Stimulated activated CD8-positive, alpha-beta memory T cell treated with anti-CD3 and anti-CD28 coated beads, Interleukin-4, amount 100 ng/mL, for 1 hour (primary cell): ENCODE results near the gene PEX14.

Experiments
- DNase-seq, 2 donors: peaks; one replicate each; pipeline ENCODE4 v3.0.0-alpha.2; 2020; ENCODE audit warnings: low read depth in 2 of 2, low spot score in 1 of 2

PEX14 gene

DNA sequence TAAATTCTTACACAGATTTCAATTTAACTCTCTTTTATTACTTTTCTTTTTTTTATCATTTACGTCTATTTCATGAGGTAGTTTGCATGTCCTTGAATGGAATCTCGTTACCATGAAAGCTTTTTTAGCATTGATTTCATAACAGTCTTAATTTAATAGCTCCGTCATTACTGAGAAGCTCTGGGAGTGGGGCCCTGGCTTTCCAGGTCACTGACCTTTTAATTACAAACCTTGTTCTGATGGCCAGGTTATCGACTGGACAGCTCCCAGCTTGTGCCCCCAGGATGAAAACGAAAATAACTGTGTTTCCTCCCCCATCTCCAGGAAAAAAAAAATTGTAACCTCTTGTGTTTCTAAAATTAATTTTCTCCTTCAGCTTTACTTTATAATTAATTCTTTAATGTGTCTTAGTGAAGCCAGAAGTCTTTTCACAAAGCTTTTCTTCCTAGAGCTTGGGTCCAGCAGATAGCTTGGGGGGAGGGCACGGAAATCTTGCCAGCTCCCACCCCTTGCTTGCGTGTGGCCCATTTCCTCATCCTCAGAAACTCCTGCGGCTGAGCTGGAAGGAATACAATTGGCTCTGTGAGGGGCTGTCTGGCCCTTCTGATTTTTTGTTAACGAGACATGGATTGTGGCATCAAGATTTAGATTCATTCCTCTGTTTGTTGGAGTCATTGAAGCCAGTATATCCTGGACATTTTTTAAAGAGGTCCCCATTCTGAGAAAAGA is 65.7 kb downstream of the PEX14 start:
- no peak for DNase-seq

DNA sequence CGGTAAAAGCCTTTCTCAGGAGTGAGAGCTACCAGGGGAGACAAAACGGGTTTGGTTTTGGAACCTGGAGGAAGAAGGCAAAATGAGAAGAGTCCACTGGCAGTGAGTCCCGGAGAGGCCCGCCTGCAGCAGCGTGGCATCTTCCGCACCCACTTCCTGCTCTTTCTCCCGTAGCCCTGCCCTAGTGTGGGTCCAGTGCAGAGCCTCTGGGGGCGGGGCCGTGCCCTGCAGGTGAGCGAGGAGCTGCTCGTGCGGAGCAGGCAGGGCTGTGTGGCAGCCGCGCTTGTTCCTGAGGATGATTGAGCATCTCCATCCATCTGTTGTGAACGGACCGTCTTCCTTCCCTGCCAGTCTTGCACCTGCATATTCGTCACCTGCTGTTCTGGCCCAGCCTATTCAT is 66.5 kb downstream of the PEX14 start:
- DNase-seq: no peak

DNA sequence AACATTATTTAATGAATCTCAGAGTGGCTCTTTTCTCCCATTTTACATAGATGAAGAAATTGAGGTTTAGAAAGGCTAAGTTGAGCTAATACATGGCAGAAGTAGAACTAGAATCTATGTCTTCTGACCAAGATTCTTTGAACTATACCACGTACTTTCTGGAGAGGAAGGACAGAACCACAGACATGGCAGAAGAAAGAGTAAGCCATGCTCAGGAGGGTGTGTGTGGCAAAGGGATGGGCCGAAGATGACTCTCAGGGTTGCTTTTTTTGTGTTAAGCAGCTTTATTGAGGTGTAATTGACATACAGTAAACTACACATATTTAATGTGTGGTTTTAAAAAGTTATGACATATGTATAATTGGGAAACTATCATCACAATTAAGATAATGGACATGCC is 69.5 kb downstream of the PEX14 start:
- no peak for DNase-seq

DNA sequence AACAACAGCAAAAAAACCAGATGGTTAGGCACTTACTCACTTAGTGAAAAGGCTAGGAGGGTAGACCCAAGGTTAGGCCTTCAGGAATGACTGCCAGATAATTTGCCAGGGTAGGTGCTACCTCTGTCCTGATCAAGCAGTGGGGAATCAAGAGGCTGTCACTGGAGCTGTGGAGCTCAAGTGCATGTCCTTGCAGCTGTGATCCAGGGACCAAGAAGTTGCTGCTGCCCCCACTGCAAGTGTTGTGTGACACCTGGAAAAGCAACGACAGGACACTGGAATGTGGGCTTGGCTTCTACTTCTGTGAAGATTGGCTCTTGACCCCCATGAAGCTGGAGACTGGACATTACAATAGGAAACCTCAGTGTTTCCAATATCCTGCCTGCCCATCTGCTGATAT is 72.1 kb downstream of the PEX14 start:
- DNase-seq: no peak

DNA sequence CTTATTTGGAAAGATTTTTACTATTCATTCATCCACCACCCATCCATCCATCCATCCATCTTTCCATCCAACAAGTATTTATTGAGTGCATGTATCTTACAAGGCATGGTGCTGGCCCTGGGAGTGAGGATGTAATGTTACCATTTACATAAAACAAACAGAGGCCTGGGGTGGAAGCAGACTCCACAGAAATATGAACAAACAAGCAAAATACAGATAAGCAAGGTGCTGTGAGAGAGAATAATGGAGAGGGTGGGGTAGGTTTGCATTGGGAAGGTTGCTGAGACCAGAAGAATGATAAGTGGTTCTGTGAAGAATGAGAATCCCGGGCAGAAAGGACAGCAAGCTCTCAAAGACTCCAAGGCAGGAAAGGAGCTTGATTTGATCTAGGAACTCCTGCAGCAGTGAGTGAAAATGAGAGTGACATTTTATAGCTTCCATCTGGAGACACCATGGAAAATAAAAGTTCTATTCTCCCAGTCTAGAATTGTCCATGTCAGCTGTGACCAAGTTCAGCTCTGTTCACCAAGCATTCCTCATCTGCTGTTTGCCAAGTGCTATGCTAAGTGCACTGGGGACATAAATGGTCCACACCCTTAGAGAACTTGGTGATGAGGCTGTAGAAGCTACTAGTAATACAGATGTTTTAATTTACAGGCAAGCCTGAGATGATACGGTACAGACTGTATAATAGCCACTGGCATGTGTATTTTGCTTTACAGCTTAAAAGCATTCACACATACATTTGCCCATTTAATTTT is 75.3 kb downstream of the PEX14 start:
- DNase-seq: no peak

DNA sequence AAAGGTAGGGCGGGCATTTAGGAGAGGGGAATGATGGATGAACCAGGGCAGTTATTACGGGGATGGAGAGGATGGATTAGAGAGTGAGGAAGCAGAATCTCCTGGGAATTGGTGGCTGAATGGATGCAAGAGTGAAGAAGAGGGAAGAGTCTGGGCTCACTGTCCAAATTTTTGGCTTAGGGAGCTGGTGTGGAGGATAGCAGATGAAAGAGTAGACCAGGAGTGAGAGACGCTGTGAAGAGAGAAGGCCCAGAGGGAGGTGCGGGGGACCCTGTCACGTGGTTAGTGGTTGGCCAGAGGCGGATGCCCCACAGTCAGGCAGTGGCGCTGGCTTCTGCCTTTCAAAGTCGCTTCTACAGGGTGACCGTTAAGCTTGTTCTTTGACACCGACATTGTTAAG is 78.4 kb downstream of the PEX14 start:
- DNase-seq: no peak

DNA sequence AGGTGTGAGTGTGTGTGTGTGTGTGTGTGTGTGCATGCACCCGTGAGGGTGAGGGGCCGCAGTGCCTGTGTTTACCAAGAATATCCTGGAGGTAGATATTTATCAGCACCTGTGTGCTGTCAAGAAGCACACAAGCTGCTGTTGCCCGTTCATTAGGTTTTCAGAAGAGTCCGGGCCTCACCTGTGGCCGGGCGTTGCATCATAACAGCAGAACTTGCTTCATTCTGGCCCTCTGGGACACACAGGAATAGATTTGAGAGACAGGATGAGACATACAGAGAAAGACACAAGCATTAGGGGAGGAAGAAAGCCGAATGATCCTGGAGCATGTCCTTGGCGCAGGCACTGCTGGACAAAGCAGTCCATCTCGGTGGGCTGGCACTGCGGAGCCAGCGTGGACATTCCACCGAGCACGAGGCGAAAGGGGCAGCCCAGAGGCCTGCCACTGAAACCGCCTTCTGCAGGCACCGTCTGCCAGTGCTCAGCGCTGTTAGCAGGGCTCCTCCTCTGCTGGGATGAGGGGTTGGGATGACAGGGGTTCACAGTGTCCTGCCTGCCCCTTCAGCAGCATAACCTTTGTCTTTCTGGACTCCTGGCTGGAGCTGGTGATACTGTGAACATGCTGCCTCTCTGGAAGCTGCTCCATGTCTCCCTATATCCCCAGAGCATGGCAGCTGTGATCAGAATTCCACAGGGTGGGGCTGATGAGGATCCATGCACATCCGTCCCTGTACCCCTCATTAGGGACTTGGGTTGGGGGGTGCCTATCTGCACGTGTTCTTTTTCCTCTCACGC is 81.1 kb downstream of the PEX14 start:
- DNase-seq: no peak

DNA sequence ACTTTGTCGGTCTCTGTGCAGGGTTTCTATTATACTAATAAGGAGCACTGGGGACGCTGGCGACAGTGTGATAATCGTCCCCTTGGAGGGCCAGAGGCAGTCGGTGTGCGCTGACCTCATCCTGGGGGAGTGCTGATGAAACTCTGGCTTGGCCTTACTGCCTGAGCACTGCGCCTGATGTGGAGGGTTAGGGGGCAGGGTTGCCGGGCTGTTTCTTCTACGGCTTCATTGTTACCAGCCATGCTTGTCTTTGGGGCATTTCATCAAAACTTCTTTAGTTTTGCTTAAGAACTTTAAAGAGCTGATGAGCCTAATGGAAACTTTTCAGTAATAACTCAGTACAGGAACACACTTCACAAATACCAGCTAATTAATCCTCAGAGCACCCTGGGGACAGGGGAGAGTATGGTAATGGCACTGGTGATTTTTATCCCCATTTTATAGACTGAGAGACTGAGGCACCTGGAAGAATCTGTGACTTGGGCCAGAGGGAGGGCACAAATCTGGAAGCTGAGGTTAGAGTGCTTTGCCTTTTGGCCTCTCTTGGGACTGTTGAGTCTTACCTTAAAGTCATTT is 81.8 kb downstream of the PEX14 start:
- no peak for DNase-seq

DNA sequence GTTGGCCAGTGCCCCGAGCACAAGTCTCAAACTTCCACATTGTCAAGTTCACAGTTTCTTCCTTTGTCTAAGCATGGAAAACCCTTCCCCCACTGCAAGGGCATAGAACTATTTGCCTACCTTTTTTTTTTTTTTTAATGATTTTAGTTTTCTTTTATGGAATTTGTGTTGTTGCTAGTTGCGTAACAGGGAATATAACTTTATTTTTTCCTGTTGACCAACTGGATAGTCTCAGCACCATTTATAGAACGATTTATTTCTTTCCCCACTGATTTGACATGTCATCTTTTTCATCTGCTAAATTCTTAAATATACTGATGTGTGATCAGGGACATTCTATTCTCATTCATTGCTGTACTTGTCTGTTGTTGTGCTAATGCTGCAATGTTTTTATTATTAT is 83.0 kb downstream of the PEX14 start:
- no peak for DNase-seq

DNA sequence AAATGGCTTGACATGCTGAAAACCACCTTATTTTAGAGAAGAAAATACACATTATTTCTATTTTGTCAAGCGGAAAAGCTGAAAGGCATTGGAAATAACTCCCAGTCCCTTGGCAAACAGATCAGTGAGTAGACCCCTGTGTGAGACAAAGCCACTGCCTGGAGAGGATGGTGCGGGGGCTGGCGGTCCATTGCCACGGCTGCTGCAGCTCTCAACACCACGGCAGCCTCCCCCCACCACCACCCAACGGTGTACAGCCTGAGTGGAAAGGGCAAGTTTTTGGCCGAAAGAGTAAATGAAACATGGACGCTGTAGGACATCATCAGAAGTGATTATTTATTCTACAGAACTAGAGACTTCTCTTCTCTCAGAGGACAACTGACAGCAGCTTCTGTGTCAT is 84.6 kb downstream of the PEX14 start:
- DNase-seq: no peak

DNA sequence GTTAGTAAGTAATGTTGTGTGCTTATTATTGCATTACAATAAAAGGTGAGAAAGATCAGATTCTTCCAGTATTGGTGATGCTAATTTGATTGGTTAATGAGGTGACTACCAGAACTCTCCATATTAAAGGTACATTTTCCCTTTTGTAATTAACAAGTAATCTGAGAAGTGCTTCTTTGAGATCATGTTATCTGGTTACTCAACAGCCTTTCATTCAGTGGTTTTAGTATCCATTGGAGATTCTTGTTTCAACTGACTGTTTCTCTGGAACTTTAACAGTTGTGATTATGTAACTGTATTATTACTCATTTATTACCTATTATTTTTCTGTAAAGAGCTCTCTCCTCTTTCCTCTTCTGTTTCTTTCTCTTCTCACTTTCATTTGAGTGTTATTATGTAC is 86.7 kb downstream of the PEX14 start:
- DNase-seq: no peak

DNA sequence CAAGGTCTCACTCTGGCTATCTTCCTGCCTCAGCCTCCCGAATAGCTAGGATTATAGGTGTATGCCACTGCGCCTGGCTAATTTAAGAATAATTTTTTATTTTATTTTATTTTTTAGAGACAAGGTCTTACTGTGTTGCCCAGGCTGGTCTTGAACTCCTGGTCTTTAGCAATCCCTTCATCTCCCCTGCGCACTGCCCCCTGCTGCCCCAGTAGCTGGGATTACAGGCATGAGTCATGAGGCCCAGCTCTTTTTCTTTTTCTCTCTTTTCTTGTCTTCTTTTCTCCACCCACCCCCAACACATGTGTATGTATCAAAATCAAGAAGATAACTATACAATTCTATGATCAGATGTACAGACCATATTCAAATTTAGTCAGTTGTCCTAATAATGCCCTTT is 87.2 kb downstream of the PEX14 start:
- no peak for DNase-seq

DNA sequence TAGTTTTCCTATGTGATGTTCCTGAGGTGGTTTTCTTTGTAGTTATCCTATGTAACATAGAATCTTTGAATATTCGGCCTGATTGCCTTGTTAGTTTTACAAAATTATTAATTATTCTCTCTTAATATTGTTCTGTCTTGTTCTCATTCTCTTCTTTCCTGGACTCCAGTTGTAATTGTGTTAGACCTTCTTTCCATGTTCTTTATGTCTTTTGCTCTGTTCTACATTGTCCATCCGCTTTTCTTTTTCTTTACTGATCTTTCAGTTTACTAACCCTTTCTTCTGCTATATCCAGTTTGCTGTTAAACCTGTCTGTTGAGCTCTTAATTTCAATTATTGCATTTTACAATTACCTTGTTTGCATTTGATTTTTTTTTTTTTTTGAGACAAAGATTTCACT is 89.3 kb downstream of the PEX14 start:
- no peak for DNase-seq

DNA sequence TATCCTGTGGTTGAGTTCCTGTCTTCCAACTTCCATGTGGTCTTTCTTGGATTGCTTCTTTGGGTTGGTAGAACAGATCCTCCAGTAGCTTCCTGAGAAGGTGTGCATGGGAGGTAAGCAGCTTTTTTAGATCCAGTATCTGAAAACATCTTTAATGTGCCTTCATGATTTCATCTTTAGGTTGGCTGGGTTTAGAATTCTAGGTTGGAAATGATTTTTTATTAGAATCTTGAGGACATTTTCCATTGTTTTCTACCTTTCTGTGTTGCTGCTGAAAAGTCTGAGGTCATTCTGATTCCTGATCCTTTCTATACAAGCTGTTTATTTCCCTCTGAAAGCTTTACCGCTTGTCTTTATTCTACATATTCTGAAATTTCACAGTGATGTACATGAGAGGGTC is 94.8 kb downstream of the PEX14 start:
- no peak for DNase-seq

DNA sequence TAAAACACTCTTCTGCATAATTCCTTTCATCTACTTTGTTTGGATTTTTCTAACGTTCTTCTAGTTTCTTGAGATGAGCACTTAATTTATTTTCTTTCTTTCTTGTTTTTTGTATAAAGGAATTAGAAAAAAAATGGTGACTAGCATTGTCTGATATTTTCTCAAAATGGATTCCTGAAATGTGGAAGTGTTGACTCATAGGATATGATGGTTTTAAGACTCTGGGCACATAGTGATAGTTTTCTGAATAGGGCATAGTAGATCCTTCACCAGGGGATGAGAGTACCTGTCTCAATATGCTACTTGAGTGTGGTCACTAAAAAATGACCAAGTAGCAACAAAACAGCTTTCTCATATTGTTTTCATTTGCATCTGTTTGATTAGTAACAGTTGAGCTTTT is 100.9 kb downstream of the PEX14 start:
- DNase-seq: no peak

DNA sequence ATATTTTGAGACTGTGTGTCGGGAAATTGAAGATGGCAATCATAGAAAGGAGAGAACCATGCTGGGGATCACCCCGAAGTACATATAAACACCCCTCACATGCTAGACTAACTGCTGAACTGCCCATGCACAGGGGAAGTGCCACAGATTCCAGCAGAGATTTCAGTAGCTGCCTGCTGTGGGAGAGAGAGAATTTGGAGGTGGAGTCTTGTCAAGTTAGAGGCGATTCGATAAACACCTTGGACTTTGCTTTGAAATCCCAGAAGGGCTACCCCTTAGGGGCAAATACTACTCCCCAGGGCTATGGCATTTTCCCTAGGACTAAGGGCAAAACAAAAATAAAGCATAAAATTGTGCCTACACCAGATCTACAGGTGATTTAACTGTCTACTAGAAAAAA is 103.3 kb downstream of the PEX14 start:
- no peak for DNase-seq

DNA sequence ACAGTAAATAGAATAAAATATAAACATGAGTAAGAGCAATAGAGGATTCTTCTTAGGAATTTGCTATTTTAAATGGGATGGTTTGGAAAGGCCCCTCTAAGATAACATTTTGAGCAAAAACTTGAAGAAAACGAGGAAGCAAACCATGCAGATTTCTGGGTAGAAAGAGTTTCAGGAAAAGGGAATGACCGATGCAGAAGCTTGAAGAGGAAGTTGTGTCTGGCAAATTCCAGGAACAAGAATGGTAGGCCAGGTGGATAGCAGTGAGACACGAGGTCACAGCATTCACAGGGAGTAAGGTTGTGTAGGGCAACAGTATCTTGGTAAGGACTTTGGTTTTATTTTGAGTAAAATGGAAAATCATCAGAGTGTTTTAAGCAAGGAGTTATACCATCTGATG is 108.9 kb downstream of the PEX14 start:
- DNase-seq: no peak

DNA sequence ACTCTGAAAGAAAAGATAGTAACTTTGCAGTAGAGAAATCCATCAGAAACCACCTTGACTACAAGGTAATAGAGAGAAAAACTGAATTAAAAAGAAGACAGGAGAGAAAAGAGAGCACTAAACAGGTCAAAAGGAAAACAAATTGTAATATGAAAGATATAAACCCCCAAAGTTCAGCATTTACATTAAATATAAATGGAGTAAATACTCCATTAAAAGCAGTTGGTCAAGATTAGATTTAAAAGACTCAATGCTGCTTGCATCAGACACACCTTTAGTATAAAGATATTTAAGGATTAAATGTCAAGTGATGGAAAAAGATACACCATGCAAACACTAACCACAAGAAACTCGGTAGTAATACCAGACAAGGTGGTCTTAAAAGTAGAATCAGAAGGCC is 110.5 kb downstream of the PEX14 start:
- DNase-seq: no peak

DNA sequence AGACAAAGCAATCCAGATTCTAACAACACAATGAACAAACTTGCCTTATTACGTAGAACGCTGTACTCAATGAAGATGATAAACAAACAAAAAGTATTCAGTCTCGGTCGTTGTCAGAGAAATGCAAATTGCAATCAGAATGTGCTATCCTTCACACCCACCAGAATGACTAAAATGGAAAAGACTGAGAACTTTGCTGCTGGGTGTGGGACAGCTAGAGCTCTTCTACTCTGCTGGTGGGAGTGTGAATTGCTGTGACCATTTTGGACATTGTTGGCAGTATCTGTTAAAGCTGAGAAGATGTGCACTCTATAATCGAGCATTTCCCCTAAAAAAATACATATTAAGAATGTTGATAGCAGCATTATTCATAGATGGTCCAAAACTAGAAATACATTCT is 111.4 kb downstream of the PEX14 start:
- no peak for DNase-seq

DNA sequence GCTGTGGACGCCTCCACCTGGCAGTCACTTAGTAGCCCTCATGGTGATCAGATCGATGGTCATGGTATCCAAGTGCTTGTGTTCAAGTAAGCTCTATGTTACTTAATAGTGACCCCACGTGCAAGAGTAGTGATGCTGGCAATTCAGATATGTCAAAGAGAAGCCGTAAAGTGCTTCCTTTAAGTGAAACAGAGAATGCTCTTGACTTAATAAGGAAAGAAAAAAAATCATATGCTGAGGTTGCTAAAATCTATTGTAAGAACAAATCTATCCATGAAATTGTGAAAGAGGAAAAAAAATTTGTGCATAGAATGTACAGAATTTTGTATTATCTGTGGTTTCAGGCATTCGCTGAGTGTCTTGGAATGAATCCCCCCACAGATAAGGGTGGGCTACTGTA is 113.9 kb downstream of the PEX14 start:
- no peak for DNase-seq

DNA sequence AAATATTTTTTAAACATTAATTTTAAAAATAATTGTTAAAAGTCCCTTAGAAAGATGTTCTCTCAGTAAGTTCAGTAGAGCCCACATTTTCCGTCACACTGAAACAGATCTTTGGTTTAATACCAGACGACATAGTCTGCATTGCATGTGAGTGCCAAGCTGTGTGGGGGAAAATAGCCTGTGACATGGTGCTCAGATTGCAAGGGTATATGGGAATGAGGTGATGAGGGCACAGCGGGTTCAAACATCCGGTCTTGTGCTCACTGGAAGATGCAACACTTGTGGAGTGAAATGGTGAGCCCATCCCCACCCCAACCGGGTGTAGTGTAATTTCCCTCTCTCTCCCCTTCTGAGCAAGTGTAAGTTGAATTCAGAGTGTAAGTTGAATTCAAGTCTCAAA is 114.3 kb downstream of the PEX14 start:
- no peak for DNase-seq

DNA sequence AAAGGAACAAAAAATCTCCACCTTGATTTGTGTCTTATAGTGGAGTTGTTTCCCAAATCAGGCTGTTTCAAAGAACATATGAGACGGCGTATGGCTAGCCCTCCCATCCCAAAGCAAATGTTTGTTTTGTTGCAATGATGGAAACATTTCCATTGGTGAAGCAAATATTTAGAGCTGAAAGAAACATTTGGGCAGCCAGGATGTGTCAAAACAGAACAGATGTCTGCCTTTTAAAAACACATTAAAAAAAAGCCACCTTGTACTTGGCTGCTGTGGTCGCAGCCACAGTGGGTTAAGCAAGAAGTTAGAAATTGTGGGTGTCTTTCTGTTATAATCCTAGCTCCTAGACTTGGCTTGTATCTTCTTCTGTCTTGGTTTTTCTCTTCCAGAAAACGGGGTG is 116.3 kb downstream of the PEX14 start:
- no peak for DNase-seq
